ENCODE measurements around the gene MFRP. TPM values are rescaled to one million over a fixed set of nuclear protein-coding genes. Genes with fewer than 3 reads are reported as not detected.

Gene MFRP
- total RNA-seq, 1 experiment from 2014 or later = not detected

DNA sequence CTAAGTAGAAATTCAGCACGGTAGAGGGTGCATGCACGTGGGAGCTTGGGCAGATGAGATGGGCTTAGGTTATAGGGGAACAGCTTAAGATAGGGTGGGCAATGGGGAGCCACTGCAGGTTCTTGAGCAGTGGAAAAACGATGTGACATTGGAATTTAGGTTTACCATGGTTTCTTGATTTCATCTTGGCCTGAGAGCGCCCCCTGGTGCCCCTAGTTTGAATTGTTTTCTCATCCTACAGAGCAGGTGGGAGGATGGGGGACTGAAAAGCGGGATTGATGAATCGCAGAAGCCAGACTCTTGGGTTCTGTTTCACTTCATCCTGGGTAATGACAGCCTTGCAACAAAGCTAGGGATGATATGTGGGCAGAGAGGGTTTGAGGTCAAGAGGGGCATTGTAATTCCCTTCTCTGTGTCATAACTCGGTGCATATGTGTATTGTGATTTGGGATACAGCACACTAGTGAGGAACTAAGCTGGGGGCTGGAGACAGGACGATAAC, 22.9 kb downstream of the MFRP start:
- peak; percentile 64 to 79 for DNase-seq
- Histone ChIP-seq H3K4me3 (no peak overlapping the region), H3K27me3 (no peaks in the 10 kb centered on the region), H3K36me3 (no peaks in the 10 kb centered on the region), H3K4me1 (peaks cover 15% of the 10 kb centered on the region), H3K9me3 (replicated peaks) (no peaks in the 10 kb centered on the region), H3K27ac (no peak overlapping the region)

DNA sequence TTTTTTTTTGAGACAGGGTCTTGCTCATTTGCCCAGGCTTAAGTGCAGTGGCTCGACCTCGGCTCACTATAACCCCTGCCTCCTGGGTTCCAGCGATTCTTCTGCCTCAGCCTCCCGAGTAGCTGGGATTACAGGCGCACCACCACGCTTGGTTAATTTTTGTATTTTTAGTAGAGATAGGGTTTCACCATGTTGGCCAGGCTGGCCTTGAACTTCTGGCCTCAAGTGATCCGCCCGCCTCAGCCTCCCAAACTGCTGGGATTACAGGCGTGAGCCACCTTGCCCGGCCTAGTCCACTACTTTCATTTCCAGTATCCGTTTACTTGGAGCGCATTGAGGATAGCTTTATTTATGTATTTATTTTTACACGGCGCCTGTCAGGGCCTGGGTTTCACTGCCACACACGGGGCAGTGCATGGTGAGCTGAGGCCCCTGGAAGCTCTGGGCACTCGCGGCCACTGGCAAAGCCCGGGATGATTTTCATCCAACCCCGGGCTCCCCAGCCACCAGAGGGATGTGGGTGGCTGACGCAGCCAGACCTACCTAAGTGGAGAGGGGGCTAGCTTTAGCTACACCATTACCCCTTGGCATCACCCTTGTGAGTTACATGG, 23.5 kb downstream of the MFRP start:
- no peaks in the 10 kb centered on the region for H3K27me3 ChIP-seq
- no peak for DNase-seq
- H3K36me3 ChIP-seq = no peaks in the 10 kb centered on the region
- peaks cover 15% of the 10 kb centered on the region for H3K4me1 ChIP-seq
- no peak overlapping the region for H3K4me3 ChIP-seq
- H3K27ac ChIP-seq = no peak overlapping the region
- H3K9me3 ChIP-seq (replicated peaks) = no peaks in the 10 kb centered on the region

DNA sequence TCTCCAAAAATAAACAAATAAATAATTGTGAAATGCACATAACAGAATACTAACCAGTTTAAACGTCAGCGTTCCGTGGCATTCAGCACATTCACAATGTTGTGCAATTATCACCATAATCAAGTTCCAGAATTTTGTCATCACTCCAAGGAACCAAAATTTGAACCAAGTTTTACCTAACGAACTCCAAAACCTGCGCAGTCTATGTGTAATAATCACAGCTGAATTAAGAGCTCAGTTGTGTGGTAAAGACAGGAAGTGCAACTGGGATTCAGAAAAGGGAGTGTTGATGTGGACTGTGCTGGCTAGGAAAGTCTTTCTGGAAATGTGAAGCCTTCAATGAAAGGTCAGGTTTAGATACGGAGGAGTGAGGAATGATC, 24.2 kb downstream of the MFRP start:
- H3K27ac ChIP-seq = no peak overlapping the region

DNA sequence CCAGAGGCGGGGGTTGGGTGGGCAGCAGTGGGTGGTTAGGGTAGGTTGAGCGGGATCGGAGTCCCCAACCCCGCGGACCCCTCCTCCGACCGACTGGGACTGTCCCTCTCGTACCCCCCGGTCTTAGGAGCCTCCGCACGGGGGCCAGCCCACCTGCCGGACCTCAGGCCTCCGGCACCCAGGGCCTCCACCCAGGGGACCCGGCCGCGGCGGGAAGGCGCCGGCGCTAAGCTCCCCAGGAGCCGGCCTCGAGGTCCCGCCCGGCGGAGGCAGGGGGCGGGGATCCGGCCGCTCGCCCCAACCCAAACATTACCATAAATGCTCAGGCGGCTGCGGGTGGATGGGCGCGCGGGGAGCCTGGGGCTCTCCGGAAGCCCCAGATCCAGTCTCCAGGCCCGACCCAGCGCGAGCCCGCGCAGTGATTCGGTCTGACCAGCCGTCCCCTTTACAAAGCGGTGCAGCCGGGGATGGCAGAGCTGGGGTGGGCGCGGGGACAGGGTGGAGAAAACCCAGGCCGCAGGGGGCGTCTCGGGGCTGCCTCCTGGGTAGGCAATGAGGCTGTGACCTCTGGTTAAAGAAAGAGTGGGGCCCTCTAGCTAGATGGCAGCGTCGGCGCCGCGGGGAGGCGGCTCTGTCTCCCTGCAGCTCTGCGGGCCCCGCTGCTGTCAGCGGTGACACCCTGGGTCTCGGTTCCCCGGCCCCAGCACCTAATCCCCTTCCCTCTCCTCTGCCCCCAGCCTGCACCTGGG, 25.6 kb downstream of the MFRP start:
- Histone ChIP-seq H3K36me3 (no peaks in the 10 kb centered on the region), H3K27me3 (no peaks in the 10 kb centered on the region), H3K4me1 (peaks cover 15% of the 10 kb centered on the region), H3K27ac (peak overlapping the region; percentile 79), H3K4me3 (peak overlapping the region; percentile 51), H3K9me3 (replicated peaks) (no peaks in the 10 kb centered on the region)
- peak; percentile 53 to 60 for DNase-seq

More for the DNA sequence above, 24.2 kb downstream of the MFRP start:
- Histone ChIP-seq H3K9me3 (replicated peaks) (no peaks in the 10 kb centered on the region), H3K4me3 (peak overlapping the region; percentile 51; the same call in 1 of the 2 replicates), H3K36me3 (no peaks in the 10 kb centered on the region), H3K27me3 (no peaks in the 10 kb centered on the region), H3K4me1 (peaks cover 15% of the 10 kb centered on the region)
- DNase-seq = no peak

DNA sequence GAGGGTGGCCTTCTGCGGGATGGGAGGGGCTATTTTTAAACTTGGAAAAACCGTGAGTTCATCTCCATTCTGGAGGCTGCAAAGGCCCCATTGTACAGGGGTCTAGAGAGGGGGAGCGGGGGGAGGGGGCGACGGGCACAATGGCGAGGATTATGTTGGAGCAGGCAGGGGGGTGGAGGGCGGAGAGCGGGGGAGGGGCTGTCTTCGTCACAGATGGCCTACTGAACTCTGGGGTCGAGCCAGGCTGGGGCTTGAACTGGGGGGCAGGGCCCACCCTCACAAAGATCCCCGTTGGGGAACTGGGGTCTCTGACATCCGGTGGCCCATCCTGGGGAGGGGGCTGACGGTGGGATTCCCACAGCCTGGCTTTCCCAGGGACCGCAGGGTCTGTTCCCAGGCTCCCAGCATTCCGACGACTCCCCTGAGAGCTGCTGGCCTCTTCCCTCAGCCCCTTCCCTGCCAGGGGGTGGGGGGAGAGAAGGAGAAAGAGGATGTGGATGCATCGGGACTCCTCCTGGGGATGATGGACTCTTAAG, 26.2 kb downstream of the MFRP start:
- no peaks in the 10 kb centered on the region for H3K9me3 ChIP-seq (replicated peaks)
- peaks cover 15% of the 10 kb centered on the region for H3K4me1 ChIP-seq
- DNase-seq = peak; percentile 47 to 52
- H3K27me3 ChIP-seq = no peaks in the 10 kb centered on the region
- H3K4me3 ChIP-seq = peak overlapping the region; percentile 51
- peak overlapping the region; percentile 79 for H3K27ac ChIP-seq
- H3K36me3 ChIP-seq = no peaks in the 10 kb centered on the region

DNA sequence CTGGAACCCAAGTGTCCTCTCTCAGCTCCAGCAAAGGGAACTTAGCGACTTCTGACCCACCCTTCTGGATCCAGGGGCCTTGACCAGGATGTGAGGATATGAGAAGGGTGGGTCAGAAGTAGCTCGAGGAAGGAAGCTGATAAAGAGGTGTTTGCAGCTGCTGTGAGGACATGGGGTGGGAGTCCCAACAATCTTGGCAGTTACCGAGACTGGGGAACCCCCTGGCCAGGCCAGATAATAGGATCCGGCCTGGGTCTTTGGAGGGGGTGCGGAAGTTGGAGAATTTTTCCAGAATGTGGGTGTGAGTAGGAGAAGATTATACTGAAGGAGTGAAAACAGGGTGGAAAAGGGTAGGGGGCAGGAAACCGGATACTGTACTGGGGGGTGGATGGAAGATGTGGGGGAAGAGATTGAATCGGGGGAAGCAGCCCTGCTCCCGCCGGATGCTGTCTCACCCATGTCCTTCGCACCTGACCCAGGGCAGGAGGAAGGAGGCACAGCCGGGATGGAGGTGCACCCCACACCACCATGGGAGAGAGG, 26.7 kb downstream of the MFRP start:
- H3K4me1 ChIP-seq = peaks cover 15% of the 10 kb centered on the region
- no peak for DNase-seq
- no peaks in the 10 kb centered on the region for H3K36me3 ChIP-seq
- no peaks in the 10 kb centered on the region for H3K9me3 ChIP-seq (replicated peaks)
- H3K4me3 ChIP-seq = no peak overlapping the region
- no peaks in the 10 kb centered on the region for H3K27me3 ChIP-seq
- no peak overlapping the region for H3K27ac ChIP-seq

DNA sequence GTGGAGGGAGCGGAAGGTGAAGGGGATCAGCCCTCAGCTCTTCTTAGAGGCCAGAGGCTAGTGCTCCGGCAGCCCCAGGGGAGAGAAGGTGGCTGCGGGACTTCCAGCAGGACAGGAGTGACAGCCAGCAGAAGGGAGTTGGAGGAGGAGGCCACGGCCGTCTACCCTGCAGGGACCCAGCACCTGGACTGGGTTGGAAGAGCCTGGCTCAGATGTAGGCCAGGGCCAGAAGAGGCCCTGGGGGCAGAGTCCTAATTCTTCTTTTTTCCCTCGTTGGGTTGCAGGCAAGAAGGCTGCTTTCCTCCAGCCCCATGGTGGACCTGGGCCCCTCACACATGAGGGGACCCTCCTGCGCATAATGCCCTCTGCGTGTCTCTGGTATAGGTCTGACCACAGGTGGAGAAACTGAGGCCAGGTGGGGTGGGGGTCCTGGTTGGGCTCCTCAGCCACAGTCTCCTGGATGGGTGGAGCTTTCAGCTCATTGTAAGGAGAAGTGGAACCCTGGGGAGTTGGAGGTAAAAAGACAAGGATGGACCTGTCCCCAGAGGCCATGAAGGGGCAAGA, 27.3 kb downstream of the MFRP start:
- Histone ChIP-seq H3K9me3 (replicated peaks) (no peaks in the 10 kb centered on the region), H3K4me1 (peaks cover 15% of the 10 kb centered on the region), H3K4me3 (no peak overlapping the region), H3K36me3 (no peaks in the 10 kb centered on the region), H3K27me3 (no peaks in the 10 kb centered on the region), H3K27ac (no peak overlapping the region)
- DNase-seq = no peak

DNA sequence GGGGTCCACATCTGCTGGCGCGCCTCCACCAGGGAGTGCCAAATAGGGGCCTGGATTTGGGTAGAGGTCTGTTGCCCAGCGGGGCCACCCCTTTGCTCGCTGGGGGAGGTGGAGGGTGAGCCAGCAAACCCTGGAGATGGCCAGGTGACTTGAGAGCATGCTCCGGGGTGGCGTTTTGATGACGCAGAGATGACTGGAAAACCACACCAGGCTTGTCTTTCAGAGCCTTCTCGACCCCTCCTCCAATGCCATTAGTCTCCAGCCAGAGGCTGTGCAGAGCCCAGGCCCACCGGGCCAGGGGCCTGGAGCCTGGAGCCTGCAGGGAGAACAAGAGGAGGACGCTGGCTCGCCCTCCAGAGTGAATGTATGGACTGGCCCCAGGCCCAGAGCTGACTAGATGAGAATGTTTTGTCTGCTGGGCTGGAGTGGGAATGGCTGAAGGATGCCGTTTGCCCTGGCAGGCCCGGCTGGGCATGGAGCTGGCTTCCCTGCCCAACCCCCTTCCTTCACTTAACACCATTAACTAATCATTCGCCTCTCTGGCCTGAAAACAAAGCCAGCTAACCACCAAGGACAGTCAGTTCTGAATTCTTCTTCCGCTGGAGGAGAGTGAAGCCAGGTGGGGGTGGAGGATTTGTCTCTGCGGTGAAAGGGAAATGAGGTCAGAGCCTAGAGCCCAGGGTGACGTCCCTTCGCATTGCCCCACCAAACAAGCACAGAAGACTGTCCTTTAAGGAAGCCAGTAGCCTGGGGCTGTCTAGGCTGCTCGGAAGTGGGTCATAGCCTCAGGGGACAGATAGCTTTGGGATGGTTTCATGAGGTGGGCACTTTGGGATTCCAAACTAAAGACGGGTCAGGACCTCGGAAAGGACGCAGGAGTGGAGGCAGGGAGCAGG, 28.0 kb downstream of the MFRP start:
- H3K4me3 ChIP-seq = 0 out of 2 replicates have a peak overlapping the region, but pooled peaks have one; percentile 0
- no peaks in the 10 kb centered on the region; the same call in 1 of the 2 replicates for H3K36me3 ChIP-seq
- H3K27ac ChIP-seq = no peak overlapping the region
- no peaks in the 10 kb centered on the region for H3K27me3 ChIP-seq
- H3K4me1 ChIP-seq = peaks cover 15% of the 10 kb centered on the region
- peak; percentile 28 to 38 for DNase-seq
- no peaks in the 10 kb centered on the region for H3K9me3 ChIP-seq (replicated peaks)

DNA sequence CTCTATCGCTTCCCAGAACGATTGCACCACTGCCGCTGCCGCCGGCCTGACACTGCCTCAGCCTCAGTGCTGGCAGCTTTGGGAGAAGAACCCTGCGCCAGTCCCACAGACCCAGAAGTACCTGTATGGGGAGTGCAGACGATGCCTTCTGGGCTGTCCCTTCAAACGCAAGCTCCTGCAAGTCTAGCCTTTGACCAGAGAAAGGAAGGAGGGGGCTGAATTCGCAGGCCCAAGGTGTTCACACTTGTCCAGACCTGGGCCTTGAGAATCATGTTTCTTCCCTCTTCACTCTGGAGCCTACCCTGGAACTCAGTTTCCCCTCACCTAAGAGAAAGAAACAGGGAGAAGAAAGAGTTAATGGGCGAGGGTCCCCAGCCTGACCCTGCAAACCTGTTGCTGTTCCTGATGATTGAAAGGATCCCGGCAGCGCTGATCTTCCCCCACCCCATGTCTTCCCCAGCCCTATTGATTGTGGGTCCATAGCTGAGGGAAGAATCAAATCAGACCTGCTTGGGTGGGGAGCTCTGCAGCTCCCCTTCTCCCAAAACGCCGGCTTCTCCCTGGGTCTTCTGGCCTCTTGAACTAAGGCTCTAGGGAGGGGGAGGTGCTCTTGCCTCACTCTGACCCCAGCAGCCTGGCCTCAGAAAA, 28.8 kb downstream of the MFRP start:
- H3K9me3 ChIP-seq (replicated peaks) = no peaks in the 10 kb centered on the region
- no peak overlapping the region for H3K27ac ChIP-seq
- H3K4me3 ChIP-seq = peak overlapping the region; percentile 87
- no peak for DNase-seq
- H3K27me3 ChIP-seq = no peaks in the 10 kb centered on the region
- peaks cover 15% of the 10 kb centered on the region for H3K4me1 ChIP-seq
- H3K36me3 ChIP-seq = no peaks in the 10 kb centered on the region; the same call in 1 of the 2 replicates

DNA sequence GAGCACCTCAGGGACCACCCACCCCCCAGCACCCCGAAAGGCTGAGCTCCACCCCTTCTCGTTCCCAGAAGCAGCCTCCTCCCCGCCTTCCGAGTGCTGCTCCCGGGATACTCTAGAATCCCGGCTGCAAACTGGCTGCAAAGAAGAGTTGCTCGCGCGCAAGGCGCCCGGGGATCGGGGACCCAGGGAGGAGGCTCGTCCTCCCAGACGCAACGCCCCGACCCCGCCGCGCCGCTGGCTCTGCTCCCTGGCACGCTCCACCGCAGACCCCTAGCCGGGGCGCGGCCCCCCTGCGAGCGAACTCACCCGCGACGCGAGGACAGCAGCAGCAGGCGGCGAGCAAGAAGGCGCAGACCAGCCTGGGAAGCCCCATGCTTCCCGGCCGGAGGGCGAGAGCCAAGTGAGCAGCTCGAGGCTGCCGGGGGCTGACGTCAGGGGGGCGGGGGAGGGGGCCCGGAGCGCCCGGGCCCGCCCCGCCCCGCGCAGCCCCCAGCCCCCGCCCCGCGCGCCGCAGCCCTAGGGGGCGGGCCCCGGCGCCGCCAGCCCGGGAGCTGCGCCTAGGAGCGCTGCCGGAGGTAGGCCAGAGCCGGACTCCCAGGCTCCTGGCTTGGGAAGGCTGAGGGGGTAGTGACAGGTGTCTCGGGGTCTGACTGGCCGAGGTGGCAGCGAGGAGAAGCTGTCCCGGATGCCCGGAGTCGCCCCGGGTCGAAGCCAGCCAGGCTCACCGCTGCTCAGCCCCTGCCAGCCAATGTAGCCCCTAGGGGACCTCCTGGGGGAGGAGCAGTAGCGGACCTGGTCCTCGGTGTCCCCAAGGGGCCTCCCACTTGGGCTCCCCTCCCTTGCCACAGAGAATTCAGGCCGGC, 29.5 kb downstream of the MFRP start, which contains the start of gene MCAM:
MCAM (minus strand) TSS at position 402 of the 863 bp plus-strand sequence; CDS start at position 373, 29 bp downstream.
- H3K4me1 ChIP-seq = peaks cover 9% of the 10 kb centered on the region; the same call in 1 of the 2 replicates

DNA sequence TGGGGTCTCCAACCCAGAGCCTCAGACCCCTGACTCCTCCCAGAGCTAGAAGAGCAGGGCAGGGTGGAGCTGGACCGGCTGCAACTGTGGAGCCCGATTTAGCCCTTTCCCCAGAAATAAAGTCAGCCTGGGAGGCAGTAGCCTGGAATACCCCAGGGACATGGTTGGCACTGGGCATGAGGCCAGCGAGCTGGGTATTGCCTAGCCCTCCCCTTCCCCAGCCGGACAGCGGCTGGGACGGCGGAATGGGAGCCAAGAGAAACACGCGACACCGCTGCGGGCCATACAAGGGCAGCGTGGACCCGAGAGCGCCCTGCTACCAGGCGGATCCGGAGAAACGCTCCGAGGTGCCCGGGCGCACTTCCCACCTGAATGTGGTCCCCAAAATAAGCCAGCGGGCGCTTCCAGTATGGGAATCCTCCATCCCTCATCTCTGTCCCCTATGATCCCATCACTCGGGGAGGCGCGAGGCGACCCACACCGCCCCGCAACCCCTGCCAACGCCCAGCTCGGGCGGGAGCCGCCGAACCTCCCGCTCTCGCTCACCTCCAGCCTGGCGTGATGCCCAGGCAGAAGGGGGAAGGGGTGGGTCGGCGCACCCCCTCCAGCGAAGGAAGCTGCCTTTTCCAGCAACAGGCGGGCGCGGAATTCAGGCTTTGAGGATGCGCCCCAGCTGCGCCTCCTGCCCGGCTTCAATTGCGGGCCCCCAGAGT, 30.3 kb downstream of the MFRP start:
- Histone ChIP-seq H3K4me1 (peaks cover 9% of the 10 kb centered on the region; the same call in 1 of the 2 replicates), H3K9me3 (replicated peaks) (no peaks in the 10 kb centered on the region), H3K4me3 (peak overlapping the region; percentile 87), H3K36me3 (no peaks in the 10 kb centered on the region; the same call in 1 of the 2 replicates), H3K27me3 (no peaks in the 10 kb centered on the region), H3K27ac (peak overlapping the region; percentile 80)
- peak; percentile 44 to 46 for DNase-seq

More for the DNA sequence above, 29.5 kb downstream of the MFRP start, which contains the start of gene MCAM:
- no peaks in the 10 kb centered on the region; the same call in 1 of the 2 replicates for H3K36me3 ChIP-seq
- DNase-seq = peak; percentile 45 to 54
- peak within 1 kb of the TSS; percentile 87 for H3K4me3 ChIP-seq
- no peaks in the 10 kb centered on the region for H3K9me3 ChIP-seq (replicated peaks)
- H3K27me3 ChIP-seq = no peaks in the 10 kb centered on the region
- peak within 1 kb of the TSS; percentile 80 for H3K27ac ChIP-seq
